ENCODE results near the gene LHPP.

LHPP gene

GRCh38 chr10:124473070-124473469, 11.4 kb downstream of the LHPP start:
- FAIRE-seq, result no peak

- no peak for FAIRE-seq
Measured at GRCh38 chr10:124474514-124475070, 13.0 kb downstream of the LHPP start.

DNA sequence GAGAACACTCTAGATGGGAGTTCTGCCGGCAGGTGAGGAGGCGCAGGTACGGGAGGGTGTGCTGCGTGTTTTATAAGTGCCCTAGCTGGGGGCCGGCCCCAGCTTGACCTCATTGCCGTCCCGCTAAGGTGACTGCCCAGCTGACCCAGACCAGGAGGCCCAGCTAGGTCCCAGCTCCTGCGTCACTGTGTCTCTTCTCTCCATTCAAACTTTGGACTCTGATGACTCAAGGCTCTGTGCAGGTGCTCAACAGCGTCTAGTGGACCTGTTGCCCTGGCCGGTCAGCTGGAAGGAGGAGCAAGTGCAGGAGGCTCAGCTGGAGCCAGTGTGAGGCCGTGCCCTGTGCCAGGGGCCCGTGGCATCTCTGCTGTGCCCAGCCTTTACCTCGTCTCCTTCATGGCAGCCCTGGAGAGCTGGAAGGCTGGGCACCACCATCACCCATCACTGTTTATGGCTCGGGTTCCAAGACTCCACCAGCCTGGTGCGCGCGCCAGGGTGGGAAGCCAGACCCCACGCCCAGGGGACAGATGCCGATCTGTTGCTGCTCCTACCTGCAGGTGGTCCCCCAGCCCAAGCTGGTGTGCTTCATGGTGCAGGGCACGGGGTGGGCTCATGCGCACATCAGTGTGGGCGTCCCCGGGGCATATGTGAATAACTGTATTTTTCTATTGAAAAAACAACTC, 14.6 kb downstream of the LHPP start:
- no peak for FAIRE-seq

DNA sequence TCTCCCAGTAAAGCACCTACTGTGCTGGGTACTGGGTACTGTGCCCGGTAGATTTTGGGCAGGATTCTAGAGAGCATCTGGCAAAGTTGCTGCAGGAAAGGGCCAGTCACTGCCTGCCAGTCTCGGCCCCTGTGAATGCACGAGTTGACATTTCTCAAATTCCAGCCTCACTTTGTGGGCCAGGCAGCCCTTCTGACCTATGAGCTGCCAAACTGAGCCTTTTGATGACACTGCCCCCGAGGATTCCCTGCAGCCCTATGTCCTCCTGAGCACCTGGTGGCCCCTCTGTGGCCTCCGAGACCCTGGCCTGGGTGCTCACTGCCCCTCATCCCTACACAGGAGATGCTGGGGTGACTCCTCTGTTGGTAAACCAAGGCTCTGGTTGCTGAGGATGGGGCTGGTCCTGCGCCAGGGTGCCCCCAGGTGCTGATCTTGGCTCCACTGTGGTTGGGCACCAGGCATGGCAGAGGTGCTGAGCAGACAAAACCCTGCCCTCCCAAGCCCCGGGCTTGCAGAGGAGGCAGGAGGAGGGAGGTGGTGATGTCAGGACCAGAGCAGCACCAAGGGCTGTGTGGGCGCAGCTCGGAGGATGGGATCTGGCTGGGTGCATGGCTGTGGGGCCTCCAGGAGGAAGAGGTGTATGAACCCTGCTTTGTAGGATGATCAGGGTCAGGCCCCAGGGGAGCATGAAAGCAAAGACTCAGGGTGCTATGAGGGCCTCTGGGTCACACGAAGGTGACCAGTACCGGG, 16.2 kb downstream of the LHPP start:
- FAIRE-seq, result no peak

DNA sequence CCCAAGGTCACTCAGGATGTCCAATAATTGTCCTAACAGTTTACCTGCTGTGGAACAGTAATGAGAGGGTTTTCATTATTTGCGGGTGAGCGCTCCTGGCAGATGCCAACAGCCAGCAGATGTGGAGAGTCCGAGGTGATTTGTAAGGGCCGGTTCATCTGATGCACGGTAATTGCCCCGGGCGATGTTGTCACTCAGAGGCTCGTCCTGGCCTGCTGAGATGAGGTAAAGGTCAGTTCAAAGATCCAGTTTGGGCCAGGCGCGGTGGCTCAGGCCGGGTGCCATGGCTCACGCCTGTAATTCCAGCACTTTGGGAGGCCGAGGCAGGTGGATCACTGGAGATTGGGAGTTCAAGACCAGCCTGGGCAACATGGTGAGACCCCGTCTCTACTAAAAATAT, 16.9 kb downstream of the LHPP start:
- no peak for FAIRE-seq

GRCh38 chr10:124480860-124481259, 19.2 kb downstream of the LHPP start:
- no peak for FAIRE-seq

GRCh38 chr10:124481717-124482116, 20.1 kb downstream of the LHPP start:
- no peak for FAIRE-seq

GRCh38 chr10:124482236-124482800, 20.7 kb downstream of the LHPP start:
- no peak for FAIRE-seq

GRCh38 chr10:124482876-124483275, 21.3 kb downstream of the LHPP start:
- FAIRE-seq, result no peak

GRCh38 chr10:124484031-124484430, 22.4 kb downstream of the LHPP start:
- FAIRE-seq, result no peak

- FAIRE-seq, result no peak
Measured at GRCh38 chr10:124484661-124485060, 23.0 kb downstream of the LHPP start.

DNA sequence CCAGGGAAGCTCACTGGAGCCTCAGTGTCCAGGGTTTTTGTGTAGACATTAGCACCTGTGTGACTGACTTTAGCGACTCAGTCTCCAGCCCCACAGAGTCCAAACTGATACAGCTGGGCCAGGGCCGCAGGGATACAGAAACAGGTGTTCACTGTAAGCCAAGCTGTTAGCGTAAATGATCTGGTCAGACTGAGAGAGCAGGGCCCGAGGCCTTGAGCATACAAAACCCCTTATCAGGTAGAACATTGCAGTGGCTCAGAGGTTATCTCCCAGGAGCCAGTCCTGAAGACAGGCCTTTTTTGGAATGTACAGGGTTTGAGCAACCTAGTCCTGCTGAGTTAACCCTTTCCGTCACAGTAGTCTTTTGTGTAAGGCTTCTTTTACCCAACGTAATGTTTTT, 25.0 kb downstream of the LHPP start:
- no peak for FAIRE-seq

GRCh38 chr10:124491105-124491504, 29.5 kb downstream of the LHPP start:
- no peak for FAIRE-seq

- no peak for FAIRE-seq
Measured at GRCh38 chr10:124492266-124492665, 30.6 kb downstream of the LHPP start.

DNA sequence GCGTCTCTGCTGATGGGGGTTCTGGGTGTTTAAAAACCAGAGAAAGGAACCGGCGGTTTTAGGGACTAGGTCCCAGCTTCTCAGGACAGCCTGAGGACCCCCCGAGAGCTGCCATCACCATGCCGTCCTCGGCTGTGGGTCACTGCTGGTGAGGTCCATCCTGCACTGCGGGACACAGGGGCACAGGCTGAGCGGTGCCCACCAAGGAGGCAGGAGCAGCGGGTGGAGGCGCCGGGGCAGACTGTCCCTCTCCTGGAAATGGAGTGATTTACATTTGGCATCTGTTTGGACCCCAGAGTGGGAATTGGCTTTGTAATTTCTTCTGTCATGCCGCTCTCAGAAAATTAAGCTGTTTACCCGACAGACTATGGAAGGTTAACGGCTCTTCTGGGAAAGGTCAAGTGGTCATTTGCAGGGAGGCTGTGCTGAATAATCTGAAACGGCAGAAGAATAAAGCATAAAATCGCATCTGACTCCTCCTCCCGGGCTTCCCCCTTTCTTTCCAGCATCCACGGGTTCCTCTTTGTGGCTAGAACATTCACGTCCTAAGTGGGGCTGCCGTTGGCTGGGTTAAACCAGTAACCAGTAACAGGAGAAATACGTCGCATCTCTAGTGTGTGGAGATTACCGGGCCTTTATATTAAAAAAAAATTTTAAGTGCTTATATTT, 31.7 kb downstream of the LHPP start:
- no peak for FAIRE-seq

GRCh38 chr10:124494046-124494807, 32.6 kb downstream of the LHPP start:
- no peak for FAIRE-seq

DNA sequence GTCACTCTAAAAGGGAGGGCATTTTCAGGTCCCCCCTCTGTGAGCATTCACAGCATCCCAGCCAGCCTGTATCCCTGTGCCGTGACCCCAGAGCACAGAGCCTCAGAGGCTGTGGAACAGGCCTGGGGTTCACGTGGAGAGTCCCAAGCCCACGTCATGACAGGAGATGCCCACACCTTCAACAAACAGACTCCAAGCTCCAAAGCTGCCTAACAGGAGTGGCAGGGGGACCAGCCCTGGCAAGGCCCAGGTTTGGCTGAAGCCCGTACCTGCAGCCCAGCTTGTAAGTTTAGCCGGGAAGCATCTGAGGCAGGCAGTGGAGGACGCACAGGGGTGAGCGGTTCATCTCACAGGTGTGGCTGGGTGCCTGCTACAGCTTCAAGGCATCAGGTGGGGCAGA, 33.5 kb downstream of the LHPP start:
- FAIRE-seq, result no peak

GRCh38 chr10:124495725-124496124, 34.1 kb downstream of the LHPP start:
- no peak for FAIRE-seq

DNA sequence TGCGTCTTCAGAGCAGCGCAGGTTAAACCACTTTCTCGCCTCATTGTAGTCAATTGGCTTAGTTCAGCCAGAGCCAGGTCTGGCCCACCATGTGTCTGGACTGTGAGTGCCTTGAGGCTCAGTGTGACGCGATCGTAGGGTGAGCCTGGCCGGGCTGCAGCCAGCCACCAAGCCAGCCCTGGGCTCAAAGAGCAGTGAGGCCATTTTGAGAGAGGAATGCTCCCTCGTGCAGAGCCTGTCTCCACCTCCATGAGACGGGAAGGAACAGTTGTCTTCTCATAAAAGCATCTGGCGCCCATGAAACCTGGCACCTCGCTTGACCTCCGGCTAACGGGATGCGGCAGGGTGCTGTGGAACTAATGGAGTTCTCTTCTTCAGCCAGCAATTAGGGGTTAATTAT, 34.5 kb downstream of the LHPP start:
- no peak for FAIRE-seq

- no peak for FAIRE-seq
Measured at GRCh38 chr10:124496620-124497019, 35.0 kb downstream of the LHPP start.

DNA sequence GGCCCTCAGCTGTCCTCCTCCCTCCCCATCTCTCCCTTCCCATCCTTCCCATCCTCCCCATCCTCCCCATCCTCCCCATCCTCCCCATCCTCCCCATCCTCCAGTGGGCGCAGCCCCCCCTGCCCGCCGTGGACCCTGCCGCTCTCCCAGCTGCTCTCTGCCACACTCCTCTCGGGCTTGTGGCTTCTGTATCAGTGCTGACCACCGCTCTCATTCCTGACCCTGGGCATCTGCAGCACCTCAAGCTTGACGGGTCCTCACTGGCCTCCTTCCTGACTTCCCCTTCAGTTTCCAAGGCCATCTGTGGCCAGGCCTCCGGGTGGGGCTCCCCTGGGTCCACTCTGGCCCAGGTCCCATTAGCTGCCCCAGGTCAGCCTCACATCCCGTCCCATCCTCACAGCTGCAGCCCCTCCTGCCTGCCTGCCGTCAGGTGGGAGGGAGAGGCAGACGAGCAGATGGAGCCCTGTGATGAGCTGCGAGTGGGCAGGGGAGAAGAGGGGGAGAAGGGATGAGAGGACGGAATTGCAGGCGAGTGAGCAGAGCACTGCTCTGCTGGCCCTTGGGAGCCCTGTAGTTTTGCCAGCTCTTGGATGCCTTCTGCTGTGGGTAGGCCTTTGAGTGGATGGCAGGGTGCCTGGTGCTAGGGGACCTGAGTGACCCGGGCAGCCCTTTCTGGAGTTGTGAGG, 35.7 kb downstream of the LHPP start:
- FAIRE-seq, result no peak

DNA sequence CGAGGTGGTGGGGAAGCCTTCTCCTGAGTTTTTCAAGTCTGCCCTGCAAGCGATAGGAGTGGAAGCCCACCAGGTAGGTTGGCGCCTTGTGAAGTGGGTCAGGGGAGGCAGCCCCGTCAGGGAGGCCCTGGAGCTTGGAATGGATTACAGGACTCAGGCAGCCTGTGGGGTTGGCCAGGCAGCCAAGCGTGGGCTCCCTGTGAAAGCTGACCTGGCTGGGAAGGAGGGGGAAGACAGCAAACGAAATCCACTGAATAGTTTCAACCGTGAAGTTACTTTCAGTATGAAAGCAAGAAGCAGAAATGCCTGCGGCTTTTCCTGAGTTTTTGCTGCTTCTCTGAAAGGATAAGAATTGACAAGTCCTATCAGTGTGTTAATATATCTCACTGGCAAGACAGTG, 36.4 kb downstream of the LHPP start:
- no peak for FAIRE-seq
